ENCODE measurements around the gene ZNF528.

DNA sequence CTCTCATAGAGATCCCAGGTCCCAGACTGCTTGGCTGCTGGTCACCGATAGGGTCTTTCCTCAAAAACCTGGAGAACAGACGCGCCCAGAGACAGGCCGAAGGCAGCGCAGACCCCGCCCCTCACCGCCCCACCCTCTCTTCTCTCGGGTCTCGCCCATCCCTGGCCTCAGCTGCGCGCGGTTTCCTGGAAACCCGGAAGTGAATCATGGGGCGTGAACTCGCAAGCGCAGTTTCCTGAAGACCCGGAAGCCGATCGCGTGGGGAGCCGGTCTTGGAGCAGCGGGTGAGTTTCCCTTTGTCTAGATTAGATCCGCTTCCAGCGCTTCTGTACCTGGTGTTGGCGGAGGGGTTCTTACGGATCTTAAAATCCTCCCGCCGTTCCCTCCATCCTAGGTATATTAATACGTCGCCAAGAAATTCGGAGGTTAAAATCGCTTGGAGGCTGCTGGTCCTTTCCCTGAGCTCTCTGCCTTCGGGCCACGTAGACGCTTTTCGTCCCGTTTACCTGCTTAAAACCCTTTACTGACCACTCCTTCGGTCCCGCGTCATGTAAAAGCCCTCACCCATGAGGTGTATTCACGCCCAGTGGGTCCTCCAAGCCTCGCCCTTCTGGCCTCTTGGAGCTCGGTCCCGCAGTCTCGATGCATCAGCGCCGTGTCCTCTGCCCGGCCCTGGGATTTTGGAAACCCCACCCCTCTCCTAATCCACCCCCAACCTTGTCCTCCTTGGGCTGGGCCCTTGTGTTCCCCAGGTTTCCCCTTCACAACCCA is 55.9 kb downstream of the ZNF528 start, which contains the start of gene ZNF578:
- TF ChIP-seq EZH2phosphoT487 (IDR thresholded peaks at IDR 0.05; ENCODE audit: insufficient read depth, low read depth) = no peak
- TF ChIP-seq EZH2 (IDR thresholded peaks at IDR 0.05; ENCODE audit: insufficient read depth, poor library complexity, severe bottlenecking) = no peak
